ENCODE measurements around the gene RMRP.

Gene RMRP

DNA sequence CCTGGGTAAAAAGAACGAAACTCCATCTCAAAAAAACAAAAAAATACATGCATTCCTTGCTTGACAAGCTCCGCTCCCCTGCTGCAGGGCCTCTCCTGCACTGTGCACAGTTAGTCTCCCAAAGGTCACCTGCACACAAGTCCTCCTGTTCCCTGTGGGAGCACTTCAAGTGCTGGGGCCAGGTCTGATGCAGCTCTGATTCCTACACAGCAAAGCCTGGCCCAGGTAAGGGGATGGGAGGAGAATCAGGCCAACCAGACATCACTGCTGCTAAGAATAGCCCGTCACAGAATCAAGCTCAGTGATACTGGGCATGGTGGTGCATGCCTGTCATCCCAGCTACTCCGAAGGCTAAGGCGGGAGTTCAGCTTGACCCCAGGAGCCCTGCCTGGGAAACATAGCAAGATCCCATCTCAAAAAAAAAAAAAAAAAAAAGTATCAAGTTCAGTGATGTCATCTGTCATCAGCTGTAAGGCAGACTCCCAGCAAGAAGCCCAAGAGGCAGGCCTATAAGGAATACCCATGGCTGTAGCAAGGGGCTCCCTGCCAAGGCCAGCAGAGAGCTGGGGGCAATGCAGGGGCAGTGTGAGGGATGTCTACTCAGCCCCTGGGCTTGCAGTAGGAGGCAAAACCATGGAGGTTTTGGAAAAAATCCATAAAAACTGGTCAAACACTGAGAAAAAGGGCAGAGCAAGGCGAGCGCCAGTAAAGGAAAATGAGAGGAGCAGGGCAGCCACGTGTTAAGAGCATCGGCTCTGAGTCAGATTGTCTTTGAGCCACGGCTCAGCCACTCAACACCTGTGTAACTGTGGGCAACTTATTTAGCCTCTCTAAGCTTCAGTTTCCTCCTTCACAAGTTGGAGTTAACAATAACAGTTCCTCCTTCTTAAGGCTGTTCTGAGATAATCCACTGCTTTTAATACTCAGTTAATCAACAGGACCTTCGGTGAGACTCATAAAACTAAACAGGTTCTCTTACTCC, 28.7 kb upstream of the RMRP start:
- no peak for DNase-seq

DNA sequence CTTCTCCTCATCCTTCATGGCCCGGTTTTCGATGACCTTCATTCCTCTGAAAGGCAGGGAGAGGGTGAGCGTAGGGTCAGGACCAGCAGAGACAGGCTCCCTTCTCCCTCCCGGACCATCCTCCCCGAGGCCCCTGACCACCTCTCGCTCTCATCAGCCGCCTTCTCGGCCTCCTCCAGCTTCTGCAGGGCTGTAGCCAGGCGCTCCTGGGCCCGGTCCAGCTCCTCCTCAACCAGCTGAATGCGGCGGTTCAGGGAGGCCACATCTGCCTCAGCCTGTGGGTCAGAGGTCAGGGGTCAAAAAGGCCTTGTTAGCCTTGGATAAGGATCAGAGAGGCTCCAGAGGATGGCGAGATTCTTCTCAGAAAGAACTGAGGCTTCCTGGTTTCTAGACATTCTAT, 27.7 kb upstream of the RMRP start:
- no peak for DNase-seq

DNA sequence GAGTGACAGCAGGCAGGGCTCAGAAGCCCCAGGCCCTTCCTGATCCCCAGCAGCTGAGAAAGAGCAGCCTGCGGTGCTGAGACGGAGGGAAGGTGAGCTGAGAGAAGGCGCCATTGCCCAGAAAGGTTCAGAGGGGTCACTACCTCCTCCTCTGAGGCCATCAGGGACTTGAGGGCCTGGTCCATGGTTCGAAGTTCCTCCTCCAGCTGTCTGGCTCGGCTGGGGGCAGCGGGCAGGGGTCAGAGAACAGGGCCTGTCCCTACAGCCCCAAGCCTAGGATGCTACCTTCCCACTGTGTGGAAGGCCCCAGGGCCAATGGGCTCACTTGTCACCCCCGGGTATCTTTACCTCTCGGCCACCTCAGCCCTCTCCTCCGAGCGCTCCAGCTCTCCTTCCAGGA, 27.1 kb upstream of the RMRP start:
- DNase-seq: no peak

DNA sequence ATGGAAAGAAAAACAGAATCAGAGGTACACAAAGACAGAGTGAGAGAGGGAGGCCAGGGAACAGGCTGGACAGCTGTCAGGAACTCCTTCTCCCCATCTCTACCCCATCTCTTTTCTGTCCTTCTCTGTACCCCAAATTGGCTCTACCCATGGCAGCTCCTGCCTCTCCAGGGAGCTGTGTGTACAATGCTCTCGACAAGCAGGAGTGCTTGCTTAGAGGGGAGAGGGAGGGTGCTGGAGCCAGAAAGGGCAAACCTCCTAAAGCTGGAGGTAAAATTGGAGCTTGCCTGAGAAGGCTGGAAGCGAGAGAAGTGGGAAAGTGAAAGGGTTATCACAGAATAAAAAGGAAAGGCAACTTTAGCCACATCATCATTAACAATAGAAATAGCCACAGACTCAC, 25.5 kb upstream of the RMRP start:
- no peak for DNase-seq

DNA sequence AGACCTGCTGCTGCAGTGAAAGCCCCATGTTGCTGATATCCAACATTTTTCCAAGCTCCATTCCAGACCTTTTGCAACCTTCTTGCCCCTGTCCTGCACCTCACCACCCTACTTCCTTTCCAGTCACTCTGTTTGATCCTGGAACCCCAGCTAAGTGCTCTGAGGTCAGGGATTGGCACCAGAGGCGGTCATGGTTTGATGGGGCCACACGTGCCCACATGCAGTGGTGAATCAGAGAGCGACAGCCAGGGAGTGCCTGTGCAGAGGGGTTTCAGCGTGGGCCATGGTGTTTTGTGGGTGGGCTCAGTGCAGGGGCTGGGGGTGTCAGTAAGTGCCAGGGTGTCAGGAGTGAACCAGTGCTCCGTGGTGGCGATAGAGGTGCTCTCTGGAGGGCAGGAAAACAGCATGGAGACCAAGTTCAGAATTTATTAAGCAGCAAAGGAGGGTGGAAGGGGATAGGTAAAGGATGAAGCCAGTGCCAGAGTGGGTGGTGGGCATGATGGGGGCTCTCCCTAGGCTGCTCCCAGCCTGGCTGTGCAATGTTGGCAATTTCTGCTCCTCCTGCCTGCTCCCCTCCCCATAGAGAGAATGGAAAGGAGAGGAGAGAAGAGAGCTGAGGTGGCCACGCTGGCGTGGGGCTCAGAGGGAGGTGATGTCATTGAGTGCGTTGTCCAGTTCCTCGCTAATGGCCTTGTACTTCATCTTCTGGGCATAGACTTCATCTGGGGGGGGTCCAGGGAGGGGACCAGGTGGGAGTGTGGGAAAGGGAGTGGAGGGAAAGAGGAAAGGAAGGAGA, 24.9 kb upstream of the RMRP start:
- no peak for DNase-seq

DNA sequence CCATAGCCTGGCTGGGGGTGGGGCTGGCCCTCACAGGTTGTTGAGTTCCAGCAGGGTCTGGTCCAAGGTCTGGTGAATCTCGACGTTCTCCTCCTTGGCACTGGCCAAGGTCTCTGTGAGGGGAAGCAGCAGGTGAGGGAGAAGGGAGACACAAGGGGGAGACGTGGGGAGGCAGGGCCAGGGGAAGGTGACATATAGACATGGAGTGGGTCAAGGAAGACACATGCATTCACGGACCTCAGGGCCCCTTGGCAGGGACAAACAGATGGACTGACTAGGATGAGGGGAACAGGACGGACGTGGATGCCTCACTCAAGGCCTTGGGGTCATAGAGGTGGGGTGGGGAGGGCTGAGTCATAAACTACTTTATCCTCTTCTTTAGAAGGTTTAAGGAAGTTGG, 24.2 kb upstream of the RMRP start:
- no peak for DNase-seq

DNA sequence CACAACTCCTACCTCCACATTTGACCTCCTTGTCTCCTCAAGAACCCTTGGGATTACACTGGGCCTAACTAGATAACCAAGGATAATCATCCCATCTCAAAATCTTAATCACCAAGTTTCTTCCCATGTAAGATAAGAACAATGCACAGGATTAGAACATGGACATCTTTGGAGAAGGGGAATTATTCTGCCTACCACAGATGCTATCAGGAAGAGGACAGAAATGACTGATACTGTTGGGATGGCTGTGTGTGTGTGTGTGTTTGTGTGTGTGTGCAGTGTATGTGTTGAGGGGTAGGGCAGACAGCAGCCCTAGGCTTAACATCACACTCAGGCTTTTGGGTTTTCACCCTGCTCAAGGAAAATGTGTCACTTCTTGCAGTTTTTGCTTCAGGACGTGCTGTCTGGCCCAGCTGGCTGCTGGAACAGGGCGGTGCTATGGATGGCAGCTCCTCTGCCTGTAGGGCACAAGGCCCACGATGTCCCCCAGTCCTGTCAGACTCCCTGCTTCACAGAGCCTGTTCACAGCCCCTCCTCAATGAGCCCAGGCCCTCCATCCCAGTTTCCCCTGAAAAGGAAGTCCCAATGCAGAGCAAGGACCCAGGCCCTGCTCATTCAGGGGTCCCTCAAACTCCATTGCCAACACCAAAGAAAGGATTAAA, 23.7 kb upstream of the RMRP start:
- DNase-seq: no peak

DNA sequence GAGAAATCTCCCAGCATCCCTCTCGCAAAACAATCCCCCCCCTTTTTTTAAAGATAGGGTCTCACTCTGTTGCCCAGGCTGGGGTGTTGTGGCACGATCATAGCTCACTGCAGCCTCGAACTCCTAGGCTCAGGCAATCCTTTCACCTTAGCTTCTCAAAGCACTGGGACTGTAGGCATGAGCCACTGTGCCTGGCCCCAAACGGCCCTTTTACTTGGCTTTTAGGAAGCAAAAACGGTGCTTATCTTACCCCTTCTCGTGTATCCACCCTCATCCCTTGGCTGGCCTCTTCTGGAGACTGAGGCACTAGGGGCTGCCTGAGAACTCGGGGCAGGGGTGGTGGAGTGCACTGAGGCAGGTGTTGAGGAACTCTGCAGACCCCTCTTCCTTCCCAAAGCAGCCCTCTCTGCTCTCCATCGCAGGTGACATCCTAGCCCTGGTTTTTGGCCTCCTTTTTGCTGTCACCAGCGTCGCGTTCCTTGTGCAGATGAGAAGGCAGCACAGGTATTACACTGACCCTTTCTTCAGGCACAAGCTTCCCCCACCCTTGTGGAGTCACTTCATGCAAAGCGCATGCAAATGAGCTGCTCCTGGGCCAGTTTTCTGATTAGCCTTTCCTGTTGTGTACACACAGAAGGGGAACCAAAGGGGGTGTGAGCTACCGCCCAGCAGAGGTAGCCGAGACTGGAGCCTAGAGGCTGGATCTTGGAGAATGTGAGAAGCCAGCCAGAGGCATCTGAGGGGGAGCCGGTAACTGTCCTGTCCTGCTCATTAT, 22.7 kb upstream of the RMRP start:
- DNase-seq: no peak

DNA sequence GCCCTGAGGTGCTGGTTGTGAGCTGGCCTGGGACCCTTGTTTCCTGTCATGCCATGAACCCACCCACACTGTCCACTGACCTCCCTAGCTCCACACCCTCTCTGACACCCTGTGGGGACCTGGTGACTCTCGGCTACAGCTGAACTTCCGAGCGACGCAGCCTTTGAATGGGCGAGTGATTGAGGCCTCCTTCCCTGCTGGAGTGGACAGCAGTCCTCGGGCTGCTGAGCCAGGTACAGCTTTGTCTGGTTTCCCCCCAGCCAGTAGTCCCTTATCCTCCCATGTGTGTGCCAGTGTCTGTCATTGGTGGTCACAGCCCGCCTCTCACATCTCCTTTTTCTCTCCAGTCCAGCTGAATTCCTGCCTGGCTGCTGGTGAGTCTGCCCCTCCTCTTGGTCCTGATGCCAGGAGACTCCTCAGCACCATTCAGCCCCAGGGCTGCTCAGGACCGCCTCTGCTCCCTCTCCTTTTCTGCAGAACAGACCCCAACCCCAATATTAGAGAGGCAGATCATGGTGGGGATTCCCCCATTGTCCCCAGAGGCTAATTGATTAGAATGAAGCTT, 22.0 kb upstream of the RMRP start:
- no peak for DNase-seq

DNA sequence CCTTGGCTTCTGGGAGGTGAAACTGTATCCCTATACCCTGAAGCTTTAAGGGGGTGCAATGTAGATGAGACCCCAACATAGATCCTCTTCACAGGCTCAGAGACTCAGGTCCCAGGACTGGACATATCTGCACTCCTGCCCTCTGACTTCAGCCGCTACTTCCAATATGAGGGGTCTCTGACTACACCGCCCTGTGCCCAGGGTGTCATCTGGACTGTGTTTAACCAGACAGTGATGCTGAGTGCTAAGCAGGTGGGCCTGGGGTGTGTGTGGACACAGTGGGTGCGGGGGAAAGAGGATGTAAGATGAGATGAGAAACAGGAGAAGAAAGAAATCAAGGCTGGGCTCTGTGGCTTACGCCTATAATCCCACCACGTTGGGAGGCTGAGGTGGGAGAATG, 21.3 kb upstream of the RMRP start:
- no peak for DNase-seq

DNA sequence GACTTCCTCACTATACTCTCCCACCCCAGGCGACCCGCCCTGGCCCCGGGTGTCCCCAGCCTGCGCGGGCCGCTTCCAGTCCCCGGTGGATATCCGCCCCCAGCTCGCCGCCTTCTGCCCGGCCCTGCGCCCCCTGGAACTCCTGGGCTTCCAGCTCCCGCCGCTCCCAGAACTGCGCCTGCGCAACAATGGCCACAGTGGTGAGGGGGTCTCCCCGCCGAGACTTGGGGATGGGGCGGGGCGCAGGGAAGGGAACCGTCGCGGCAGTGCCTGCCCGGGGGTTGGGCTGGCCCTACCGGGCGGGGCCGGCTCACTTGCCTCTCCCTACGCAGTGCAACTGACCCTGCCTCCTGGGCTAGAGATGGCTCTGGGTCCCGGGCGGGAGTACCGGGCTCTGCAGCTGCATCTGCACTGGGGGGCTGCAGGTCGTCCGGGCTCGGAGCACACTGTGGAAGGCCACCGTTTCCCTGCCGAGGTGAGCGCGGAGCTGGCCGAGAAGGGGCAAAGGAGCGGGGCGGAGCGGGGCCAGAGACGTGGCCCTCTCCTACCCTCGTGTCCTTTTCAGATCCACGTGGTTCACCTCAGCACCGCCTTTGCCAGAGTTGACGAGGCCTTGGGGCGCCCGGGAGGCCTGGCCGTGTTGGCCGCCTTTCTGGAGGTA, 18.0 kb upstream of the RMRP start:
- no peak for DNase-seq

DNA sequence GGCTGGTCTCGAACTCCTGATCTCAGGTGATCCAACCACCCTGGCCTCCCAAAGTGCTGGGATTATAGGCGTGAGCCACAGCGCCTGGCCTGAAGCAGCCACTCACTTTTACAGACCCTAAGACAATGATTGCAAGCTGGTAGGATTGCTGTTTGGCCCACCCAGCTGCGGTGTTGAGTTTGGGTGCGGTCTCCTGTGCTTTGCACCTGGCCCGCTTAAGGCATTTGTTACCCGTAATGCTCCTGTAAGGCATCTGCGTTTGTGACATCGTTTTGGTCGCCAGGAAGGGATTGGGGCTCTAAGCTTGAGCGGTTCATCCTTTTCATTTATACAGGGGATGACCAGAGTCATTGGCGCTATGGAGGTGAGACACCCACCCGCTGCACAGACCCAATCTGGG, 17.4 kb upstream of the RMRP start:
- DNase-seq: no peak

DNA sequence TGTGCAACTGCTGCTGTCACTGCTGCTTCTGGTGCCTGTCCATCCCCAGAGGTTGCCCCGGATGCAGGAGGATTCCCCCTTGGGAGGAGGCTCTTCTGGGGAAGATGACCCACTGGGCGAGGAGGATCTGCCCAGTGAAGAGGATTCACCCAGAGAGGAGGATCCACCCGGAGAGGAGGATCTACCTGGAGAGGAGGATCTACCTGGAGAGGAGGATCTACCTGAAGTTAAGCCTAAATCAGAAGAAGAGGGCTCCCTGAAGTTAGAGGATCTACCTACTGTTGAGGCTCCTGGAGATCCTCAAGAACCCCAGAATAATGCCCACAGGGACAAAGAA, 16.2 kb upstream of the RMRP start:
- no peak for DNase-seq

DNA sequence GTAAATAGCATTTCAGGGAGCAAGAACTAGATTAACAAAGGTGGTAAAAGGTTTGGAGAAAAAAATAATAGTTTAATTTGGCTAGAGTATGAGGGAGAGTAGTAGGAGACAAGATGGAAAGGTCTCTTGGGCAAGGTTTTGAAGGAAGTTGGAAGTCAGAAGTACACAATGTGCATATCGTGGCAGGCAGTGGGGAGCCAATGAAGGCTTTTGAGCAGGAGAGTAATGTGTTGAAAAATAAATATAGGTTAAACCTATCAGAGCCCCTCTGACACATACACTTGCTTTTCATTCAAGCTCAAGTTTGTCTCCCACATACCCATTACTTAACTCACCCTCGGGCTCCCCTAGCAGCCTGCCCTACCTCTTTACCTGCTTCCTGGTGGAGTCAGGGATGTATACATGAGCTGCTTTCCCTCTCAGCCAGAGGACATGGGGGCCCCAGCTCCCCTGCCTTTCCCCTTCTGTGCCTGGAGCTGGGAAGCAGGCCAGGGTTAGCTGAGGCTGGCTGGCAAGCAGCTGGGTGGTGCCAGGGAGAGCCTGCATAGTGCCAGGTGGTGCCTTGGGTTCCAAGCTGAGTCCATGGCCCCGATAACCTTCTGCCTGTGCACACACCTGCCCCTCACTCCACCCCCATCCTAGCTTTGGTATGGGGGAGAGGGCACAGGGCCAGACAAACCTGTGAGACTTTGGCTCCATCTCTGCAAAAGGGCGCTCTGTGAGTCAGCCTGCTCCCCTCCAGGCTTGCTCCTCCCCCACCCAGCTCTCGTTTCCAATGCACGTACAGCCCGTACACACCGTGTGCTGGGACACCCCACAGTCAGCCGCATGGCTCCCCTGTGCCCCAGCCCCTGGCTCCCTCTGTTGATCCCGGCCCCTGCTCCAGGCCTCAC, 15.6 kb upstream of the RMRP start, which contains the start of gene CA9:
Gene CA9 (plus strand): TSS at position 797 of the 893 bp plus-strand sequence. CDS start 32 bp downstream, at position 829.
- no peak for DNase-seq

DNA sequence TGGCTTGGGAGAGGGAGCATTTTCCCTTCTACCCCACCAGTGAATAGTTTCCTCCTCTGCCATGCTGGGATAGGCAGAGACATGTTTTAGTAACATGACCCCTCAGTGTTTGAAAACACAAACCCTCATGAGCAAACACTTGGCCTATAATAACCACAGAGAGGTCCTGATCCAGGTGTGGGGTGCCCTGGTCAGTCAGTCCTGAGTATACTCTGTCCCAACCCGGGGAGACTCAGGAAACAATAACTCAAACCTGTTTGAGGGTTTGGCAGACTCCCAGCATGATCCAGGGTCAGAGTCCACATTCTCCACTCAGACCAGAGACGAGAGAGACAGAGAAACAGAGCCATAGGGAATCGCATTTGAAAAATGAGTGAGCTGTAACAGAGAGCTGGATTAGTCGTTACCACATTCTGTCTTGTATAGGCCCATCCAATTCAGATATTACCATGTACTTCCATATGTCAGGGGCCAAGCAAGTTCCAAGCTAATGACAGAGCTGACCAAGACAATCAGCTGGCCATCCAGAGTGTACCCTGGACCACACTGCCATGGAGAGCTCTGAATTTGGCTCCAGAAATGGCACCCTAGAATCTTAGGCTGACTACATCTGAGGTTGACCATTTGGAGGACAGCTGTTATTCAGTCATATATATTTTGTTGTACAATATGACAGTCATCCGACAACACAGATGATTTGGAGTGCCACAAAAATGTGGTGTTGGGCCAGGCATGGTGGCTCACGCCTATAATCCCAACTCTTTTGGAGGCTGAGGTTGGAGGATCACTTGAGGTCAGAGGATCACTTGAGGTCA, 11.7 kb upstream of the RMRP start:
- DNase-seq: no peak

DNA sequence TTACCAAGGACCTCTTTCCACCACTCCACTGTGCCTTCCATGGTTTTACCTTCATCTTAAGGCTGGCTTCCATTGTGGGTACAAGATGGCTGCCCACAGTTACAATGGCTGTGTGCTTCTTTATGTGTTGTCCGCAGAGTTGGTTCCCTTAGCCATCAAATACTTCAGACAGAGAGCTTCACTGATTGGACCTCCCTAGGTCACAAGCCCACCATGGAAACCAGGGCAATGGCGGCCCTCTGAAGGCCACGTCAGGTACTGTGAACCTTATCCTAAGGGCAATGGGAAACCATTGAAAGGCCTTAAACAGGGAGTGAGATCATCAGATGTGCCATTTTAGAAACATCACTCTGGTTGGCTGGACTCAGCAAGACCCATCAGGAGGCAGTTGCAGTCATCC, 10.1 kb upstream of the RMRP start:
- no peak for DNase-seq

DNA sequence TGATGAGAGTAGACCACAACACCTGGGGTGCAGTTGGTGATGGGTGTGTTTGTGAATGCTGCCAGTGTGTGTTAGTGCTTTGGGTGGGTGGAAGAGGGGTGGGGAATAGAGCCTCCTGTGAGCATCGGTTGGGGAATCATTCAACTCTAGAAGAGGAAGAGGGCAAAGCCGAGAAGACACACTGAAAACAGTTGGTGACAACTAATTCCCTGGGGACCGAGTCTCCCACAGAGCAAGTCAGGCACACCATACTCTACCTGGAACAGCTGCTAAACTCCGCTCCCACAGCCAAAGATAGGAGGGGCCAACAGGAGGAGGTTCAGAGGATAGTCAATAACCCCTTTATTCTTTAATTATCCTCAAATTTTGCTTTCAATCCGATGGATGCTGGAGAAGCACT, 8.7 kb upstream of the RMRP start:
- no peak for DNase-seq

DNA sequence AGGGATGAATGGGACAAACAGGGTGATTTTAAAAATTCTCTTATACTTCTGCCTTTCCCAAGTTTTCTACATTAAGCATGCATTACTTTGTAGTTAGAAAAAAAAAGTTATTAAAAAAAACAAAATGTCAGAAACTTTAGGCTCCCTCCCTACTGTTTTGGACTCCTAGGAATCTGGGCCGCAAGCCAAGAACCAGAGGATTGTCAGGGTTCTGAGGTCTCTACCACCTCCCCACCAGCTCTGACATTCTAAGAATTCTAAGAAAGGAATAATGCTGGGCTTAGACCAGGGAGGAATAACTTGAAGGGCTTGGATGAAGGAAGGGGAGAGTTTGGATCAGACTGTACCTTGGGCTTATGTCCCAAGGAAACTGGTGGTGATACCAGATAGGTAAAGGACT, 8.2 kb upstream of the RMRP start:
- no peak for DNase-seq

DNA sequence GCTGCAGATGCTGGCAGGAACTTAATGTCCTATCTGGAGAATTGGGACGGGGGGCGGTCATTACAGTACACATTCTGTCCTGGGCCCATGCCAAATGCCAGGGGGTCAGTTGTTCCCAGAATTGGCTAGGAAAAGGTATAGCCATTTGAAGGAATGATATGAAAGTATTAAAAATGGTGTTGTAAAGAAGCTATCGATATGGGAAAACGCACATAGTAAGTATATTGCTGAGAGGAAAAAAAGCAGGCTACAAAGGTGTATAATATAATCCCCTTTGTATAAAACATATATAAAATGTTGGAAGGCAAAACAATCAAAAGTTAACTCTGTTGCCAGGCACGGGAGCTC, 7.6 kb upstream of the RMRP start:
- DNase-seq: no peak

Data from NCI-H187 (cell line).